ENCODE data around the gene SLC32A1.

DNA sequence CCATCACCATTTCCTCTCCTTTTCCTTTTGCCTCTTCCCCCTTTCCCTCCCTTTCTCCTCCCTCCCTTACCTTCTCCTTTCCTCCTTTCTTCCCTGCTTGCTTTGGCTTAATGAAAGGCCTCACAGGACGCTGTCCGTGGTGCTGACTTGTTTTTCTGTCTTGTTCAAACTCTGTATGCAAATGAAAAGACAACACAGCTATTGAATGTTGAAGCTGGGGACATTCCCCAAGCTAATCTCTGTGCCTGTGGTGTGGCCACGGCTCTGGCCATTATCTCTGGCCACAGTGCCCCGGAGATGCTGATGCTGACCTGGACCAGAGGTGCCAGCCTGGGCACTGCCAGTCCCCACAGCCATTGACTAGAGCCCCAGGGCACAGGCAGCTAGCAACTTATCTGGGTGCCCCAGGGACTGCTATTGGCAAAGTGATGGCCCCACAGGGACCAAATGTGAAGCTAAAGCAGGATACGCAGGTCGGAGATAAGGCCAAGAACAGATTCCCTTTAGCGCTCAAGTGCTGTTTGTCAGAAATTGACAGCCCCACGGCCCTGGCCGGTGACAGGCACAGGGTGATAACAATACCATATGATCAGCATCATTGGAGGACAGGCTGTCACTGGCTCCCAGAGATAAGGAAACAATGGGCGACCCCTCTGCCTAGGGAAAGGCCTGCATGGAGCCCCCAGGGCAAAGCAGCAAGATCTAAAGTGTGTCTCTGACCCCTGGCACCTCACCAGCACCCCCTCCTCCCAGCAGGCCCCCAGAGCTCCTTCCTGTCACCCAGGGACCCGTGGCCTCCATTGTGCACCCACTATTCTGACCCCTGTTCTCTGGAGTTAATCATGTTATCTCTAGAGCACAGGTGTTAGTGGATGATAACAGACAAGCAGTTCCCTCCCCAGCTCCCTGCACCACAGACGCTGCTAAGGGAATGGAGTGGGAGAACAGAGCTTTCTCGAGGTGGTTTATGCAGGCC, 31.6 kb upstream of the SLC32A1 start:
- TF ChIP-seq, protein P1, sequence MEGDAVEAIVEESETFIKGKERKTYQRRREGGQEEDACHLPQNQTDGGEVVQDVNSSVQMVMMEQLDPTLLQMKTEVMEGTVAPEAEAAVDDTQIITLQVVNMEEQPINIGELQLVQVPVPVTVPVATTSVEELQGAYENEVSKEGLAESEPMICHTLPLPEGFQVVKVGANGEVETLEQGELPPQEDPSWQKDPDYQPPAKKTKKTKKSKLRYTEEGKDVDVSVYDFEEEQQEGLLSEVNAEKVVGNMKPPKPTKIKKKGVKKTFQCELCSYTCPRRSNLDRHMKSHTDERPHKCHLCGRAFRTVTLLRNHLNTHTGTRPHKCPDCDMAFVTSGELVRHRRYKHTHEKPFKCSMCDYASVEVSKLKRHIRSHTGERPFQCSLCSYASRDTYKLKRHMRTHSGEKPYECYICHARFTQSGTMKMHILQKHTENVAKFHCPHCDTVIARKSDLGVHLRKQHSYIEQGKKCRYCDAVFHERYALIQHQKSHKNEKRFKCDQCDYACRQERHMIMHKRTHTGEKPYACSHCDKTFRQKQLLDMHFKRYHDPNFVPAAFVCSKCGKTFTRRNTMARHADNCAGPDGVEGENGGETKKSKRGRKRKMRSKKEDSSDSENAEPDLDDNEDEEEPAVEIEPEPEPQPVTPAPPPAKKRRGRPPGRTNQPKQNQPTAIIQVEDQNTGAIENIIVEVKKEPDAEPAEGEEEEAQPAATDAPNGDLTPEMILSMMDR (IDR thresholded peaks at IDR 0.05; ENCODE audit: insufficient read depth, low read depth, low read length), result no peak
- TF ChIP-seq EZH2 (IDR thresholded peaks at IDR 0.05; ENCODE audit: insufficient read depth, low read length), result no peak

Measured in astrocyte (in vitro differentiated cells and primary cell).